ENCODE results near the gene RNF34.
"Not testable (repeated sequence)": the region's sequence is repeated elsewhere in the genome, so short reads cannot be mapped to it uniquely, and the experiment has no call there.

Gene RNF34

GRCh38 chr12:121366063-121366459 lies 33.9 kb upstream of the RNF34 start:
- H3K4me3 ChIP-seq (replicated peaks; ENCODE audit: insufficient read depth, low read length) = no peak overlapping the region
- H3K27me3 ChIP-seq (ENCODE audit: insufficient read depth, poor library complexity, severe bottlenecking) = no peaks in the 10 kb centered on the region
- no peak overlapping the region for H3K27ac ChIP-seq (replicated peaks)
- DNase-seq (ENCODE audit: low read depth in 1 of 2, low spot score in 1 of 2) = no peak
- TF ChIP-seq GABPA (IDR thresholded peaks at IDR 0.05; ENCODE audit: low read depth) = no peak
- TF ChIP-seq SPI1 (IDR thresholded peaks at IDR 0.05; ENCODE audit: borderline replicate concordance, low read depth) = no peak
- no peak for TF ChIP-seq POLR2AphosphoS5 (IDR thresholded peaks at IDR 0.05; ENCODE audit: low read depth)
- no peak for TF ChIP-seq CTCF (IDR thresholded peaks at IDR 0.05; ENCODE audit: insufficient read depth, low read length)
- no peak for TF ChIP-seq REST (IDR thresholded peaks at IDR 0.05; ENCODE audit: insufficient replicate concordance, low read depth)

- no peak for TF ChIP-seq GABPA (IDR thresholded peaks at IDR 0.05; ENCODE audit: low read depth)
- TF ChIP-seq POLR2AphosphoS5 (IDR thresholded peaks at IDR 0.05; ENCODE audit: low read depth) = no peak
- no peak for TF ChIP-seq CTCF (IDR thresholded peaks at IDR 0.05; ENCODE audit: insufficient read depth, low read length)
- no peak for TF ChIP-seq REST (IDR thresholded peaks at IDR 0.05; ENCODE audit: insufficient replicate concordance, low read depth)
- no peak for TF ChIP-seq SPI1 (IDR thresholded peaks at IDR 0.05; ENCODE audit: borderline replicate concordance, low read depth)
- H3K27me3 ChIP-seq (ENCODE audit: insufficient read depth, poor library complexity, severe bottlenecking) = no peaks in the 10 kb centered on the region
- no peak overlapping the region for H3K4me3 ChIP-seq (replicated peaks; ENCODE audit: insufficient read depth, low read length)
- H3K27ac ChIP-seq (replicated peaks) = no peak overlapping the region
- DNase-seq (ENCODE audit: low read depth in 1 of 2, low spot score in 1 of 2) = no peak
Measured at GRCh38 chr12:121371404-121371803, 28.5 kb upstream of the RNF34 start.

- TF ChIP-seq GABPA (IDR thresholded peaks at IDR 0.05; ENCODE audit: low read depth) = no peak
- TF ChIP-seq CTCF (IDR thresholded peaks at IDR 0.05; ENCODE audit: insufficient read depth, low read length) = no peak
- TF ChIP-seq SPI1 (IDR thresholded peaks at IDR 0.05; ENCODE audit: borderline replicate concordance, low read depth) = no peak
- TF ChIP-seq REST (IDR thresholded peaks at IDR 0.05; ENCODE audit: insufficient replicate concordance, low read depth) = no peak
- TF ChIP-seq POLR2AphosphoS5 (IDR thresholded peaks at IDR 0.05; ENCODE audit: low read depth) = no peak
- no peak for DNase-seq (ENCODE audit: low read depth in 1 of 2, low spot score in 1 of 2)
- Histone ChIP-seq H3K4me3 (replicated peaks; ENCODE audit: insufficient read depth, low read length) (no peak overlapping the region), H3K27me3 (ENCODE audit: insufficient read depth, poor library complexity, severe bottlenecking) (no peaks in the 10 kb centered on the region), H3K27ac (replicated peaks) (no peak overlapping the region)
Measured at GRCh38 chr12:121373755-121374154, 26.2 kb upstream of the RNF34 start.

GRCh38 chr12:121374336-121374735 lies 25.6 kb upstream of the RNF34 start:
- H3K27me3 ChIP-seq (ENCODE audit: insufficient read depth, poor library complexity, severe bottlenecking); DNase-seq (ENCODE audit: low read depth in 1 of 2, low spot score in 1 of 2); H3K27ac ChIP-seq (replicated peaks); H3K4me3 ChIP-seq (replicated peaks; ENCODE audit: insufficient read depth, low read length): not testable (repeated sequence)

GRCh38 chr12:121374945-121375584 lies 24.9 kb upstream of the RNF34 start:
- H3K4me3 ChIP-seq (replicated peaks; ENCODE audit: insufficient read depth, low read length); DNase-seq (ENCODE audit: low read depth in 1 of 2, low spot score in 1 of 2); H3K27me3 ChIP-seq (ENCODE audit: insufficient read depth, poor library complexity, severe bottlenecking); H3K27ac ChIP-seq (replicated peaks): not testable (repeated sequence)
